Gastroesophageal sphincter (tissue), 3 donors: Measurements from ENCODE around the gene CLCN3.

Experiments used
- EP300 ChIP-seq: sonication (generic); formaldehyde crosslinking; IDR thresholded peaks from one replicate; pipeline ENCODE4 v1.6.1; 2017; ENCODE audit warnings: antibody characterized with exemption, mild to moderate bottlenecking
- POLR2A ChIP-seq, 2 donors: fragments of 450-650 bp; IDR thresholded peaks; one replicate each; pipeline ENCODE4 v1.6.1; 2017; ENCODE audit warnings: antibody characterized with exemption in 2 of 2, mild to moderate bottlenecking in 2 of 2, moderate library complexity in 1 of 2
- POLR2AphosphoS5 ChIP-seq: sonication (generic); formaldehyde crosslinking; IDR thresholded peaks from one replicate; pipeline ENCODE4 v1.6.1; 2017; ENCODE audit warnings: antibody characterized with exemption
- TF ChIP-seq, protein P1 (sequence below), 4 experiments: fragments of 200-600 bp in 2 of 4; fragments of 450-650 bp in 2 of 4; sonication (generic) in 1 of 4; IDR thresholded peaks; one replicate each; pipeline ENCODE4 v1.5.1; 2017 to 2019; ENCODE audit warnings: antibody characterized with exemption in 4 of 4, mild to moderate bottlenecking in 2 of 4, moderate library complexity in 2 of 4

DNA sequence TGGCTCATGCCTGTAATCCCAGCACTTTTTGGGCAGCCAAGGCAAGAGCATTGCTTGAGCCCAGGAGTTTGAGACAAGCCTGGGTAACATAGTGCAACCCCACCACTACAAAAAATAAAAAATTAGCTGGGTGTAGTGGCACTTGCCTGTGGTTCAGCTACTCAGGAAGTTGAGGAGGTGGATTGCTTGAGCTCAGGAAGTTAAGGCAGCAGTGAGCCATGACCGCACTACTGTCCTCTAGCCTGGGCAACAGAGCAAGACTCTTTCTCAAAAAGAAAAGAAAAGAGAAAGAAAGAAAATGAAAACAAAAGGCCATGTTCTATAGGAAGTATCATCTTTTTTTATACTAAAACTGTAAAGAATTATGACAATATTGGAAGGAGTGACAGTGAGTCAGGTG lies 46.5 kb upstream of the CLCN3 start:
- TF ChIP-seq, protein P1, sequence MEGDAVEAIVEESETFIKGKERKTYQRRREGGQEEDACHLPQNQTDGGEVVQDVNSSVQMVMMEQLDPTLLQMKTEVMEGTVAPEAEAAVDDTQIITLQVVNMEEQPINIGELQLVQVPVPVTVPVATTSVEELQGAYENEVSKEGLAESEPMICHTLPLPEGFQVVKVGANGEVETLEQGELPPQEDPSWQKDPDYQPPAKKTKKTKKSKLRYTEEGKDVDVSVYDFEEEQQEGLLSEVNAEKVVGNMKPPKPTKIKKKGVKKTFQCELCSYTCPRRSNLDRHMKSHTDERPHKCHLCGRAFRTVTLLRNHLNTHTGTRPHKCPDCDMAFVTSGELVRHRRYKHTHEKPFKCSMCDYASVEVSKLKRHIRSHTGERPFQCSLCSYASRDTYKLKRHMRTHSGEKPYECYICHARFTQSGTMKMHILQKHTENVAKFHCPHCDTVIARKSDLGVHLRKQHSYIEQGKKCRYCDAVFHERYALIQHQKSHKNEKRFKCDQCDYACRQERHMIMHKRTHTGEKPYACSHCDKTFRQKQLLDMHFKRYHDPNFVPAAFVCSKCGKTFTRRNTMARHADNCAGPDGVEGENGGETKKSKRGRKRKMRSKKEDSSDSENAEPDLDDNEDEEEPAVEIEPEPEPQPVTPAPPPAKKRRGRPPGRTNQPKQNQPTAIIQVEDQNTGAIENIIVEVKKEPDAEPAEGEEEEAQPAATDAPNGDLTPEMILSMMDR (IDR thresholded peaks at IDR 0.05): no peak
- TF ChIP-seq POLR2AphosphoS5 (no peak), EP300 (no peak), POLR2A (IDR thresholded peaks at IDR 0.05) (no peak)
